GM21515 (cell line): ENCODE data around the gene NOS3.
"Not testable (repeated sequence)": the region's sequence is repeated elsewhere in the genome, so short reads cannot be mapped to it uniquely, and the experiment has no call there.

Source experiments
- ATAC-seq: cut with Tn5 transposase; IDR thresholded peaks from one replicate; pipeline ENCODE4 v1.9.1; 2021; ENCODE audit not compliant: unreplicated experiment

The NOS3 gene

GRCh38 chr7:151032936-151033863, 42.4 kb downstream of the NOS3 start:
- no peak for ATAC-seq

- no peak for ATAC-seq
These were observed 43.0 kb downstream of the NOS3 start for GRCh38 chr7:151033864-151034249.

- ATAC-seq: no peak
These were observed 43.7 kb downstream of the NOS3 start for GRCh38 chr7:151034312-151035025.

GRCh38 chr7:151035026-151035717, 44.4 kb downstream of the NOS3 start:
- ATAC-seq: no peak

- no peak for ATAC-seq
These were observed 45.1 kb downstream of the NOS3 start for GRCh38 chr7:151035902-151036301.

- ATAC-seq: no peak
These were observed 48.4 kb downstream of the NOS3 start for GRCh38 chr7:151038951-151039849.

- no peak for ATAC-seq
These were observed 49.2 kb downstream of the NOS3 start for GRCh38 chr7:151039850-151040548.

- ATAC-seq: no peak
These were observed 50.0 kb downstream of the NOS3 start for GRCh38 chr7:151040616-151041375.

GRCh38 chr7:151043449-151043848, 52.6 kb downstream of the NOS3 start:
- ATAC-seq: not testable (repeated sequence)

GRCh38 chr7:151043959-151044358, 53.1 kb downstream of the NOS3 start:
- ATAC-seq: no peak

- no peak for ATAC-seq
These were observed 54.4 kb downstream of the NOS3 start for GRCh38 chr7:151045262-151045661.

GRCh38 chr7:151045967-151046366, 55.1 kb downstream of the NOS3 start:
- no peak for ATAC-seq

GRCh38 chr7:151046603-151047573, 56.1 kb downstream of the NOS3 start:
- no peak for ATAC-seq

GRCh38 chr7:151047976-151048815, 57.4 kb downstream of the NOS3 start, which contains the start of gene ASIC3:
TSS of gene ASIC3 (plus strand) at chr7:151048531. CDS start at chr7:151048886, 355 bp downstream.
- no peak for ATAC-seq

- ATAC-seq: no peak
These were observed 58.2 kb downstream of the NOS3 start for GRCh38 chr7:151048911-151049463.

GRCh38 chr7:151051108-151051507, 60.3 kb downstream of the NOS3 start:
- ATAC-seq: no peak

- no peak for ATAC-seq
These were observed 62.3 kb downstream of the NOS3 start for GRCh38 chr7:151053096-151053495.
